Activated CD4-positive, alpha-beta memory T cell treated with anti-CD3 and anti-CD28 coated beads, Interleukin-2, amount 10 ng/mL, durations not matched to agents 7 days and 5 days (primary cell): ENCODE results near the gene CHRNB2. TPM values are rescaled to one million over a fixed set of nuclear protein-coding genes. Genes with fewer than 3 reads are reported as not detected.

Experiments used
- CTCF ChIA-PET: fragments of 350-600 bp; sonication (Branson Sonifier 250); formaldehyde crosslinking; loops from one replicate; lab custom pipeline; 2021; ENCODE audit warnings: antibody characterized with exemption, inconsistent platforms; lab: Charles Lee
- POLR2A ChIA-PET: fragments of 350-600 bp; sonication (Branson Sonifier 250); formaldehyde crosslinking; loops from one replicate; lab custom pipeline; 2021; ENCODE audit warnings: antibody characterized with exemption; lab: Charles Lee
- DNase-seq: peaks from one replicate; pipeline ENCODE4 v3.0.0-alpha.2; 2020
- H3K27ac Mint-ChIP-seq: one replicate; pipeline ENCODE4 v1.8.0; 2021; ENCODE audit warnings: mild to moderate bottlenecking, mixed read lengths
- H3K27me3 Mint-ChIP-seq: one replicate; pipeline ENCODE4 v1.8.0; 2021; ENCODE audit warnings: mixed read lengths
- H3K36me3 Mint-ChIP-seq: one replicate; pipeline ENCODE4 v1.8.0; 2021; ENCODE audit warnings: low read depth, mixed read lengths
- H3K4me1 Mint-ChIP-seq: one replicate; pipeline ENCODE4 v1.8.0; 2021; ENCODE audit warnings: mixed read lengths
- H3K4me3 Mint-ChIP-seq: one replicate; pipeline ENCODE4 v1.8.0; 2021; ENCODE audit warnings: mild to moderate bottlenecking, mixed read lengths
- H3K9me3 Mint-ChIP-seq: one replicate; pipeline ENCODE4 v1.8.0; 2021; ENCODE audit warnings: mixed read lengths
- total RNA-seq, 2 experiments: library from RNA; stranded (reverse); gene quantifications; one replicate each; pipeline ENCODE4 v1.2.3, GENCODE V29; 2021

The CHRNB2 gene
- total RNA-seq, 2 experiments from 2014 or later: not detected

- Mint-ChIP-seq H3K4me1 (peaks cover 42% of the 10 kb centered on the region), H3K27me3 (no peaks in the 10 kb centered on the region), H3K4me3 (no peak overlapping the region), H3K36me3 (peaks cover 16% of the 10 kb centered on the region), H3K27ac (no peak overlapping the region), H3K9me3 (no peaks in the 10 kb centered on the region)
- POLR2A ChIA-PET: interaction anchor here (1.8 to 2.5 kb wide), 2 partner anchors 12 to 13 kb away, joined by 9 to 14 read pairs; no protein-coding TSS in a partner anchor
- CTCF ChIA-PET: no interaction called here
- DNase-seq: no peak
Observed at GRCh38 chr1:154622503-154623039, 55.0 kb downstream of the CHRNB2 start.

GRCh38 chr1:154623358-154623757 is 55.8 kb downstream of the CHRNB2 start:
- POLR2A ChIA-PET: interaction anchor here (0.8 to 2.4 kb wide), 4 partner anchors 13 to 313 kb away, joined by 4 to 10 read pairs (median 8); partner anchors contain the start of gene PMVK
- Mint-ChIP-seq H3K27ac (no peak overlapping the region), H3K27me3 (no peaks in the 10 kb centered on the region), H3K4me1 (peaks cover 44% of the 10 kb centered on the region), H3K9me3 (no peaks in the 10 kb centered on the region), H3K36me3 (peaks cover 15% of the 10 kb centered on the region), H3K4me3 (no peak overlapping the region)
- CTCF ChIA-PET: no interaction called here
- no peak for DNase-seq

GRCh38 chr1:154624746-154625643 is 57.4 kb downstream of the CHRNB2 start:
- Mint-ChIP-seq H3K4me1 (peaks cover 50% of the 10 kb centered on the region), H3K27ac (no peak overlapping the region), H3K4me3 (no peak overlapping the region), H3K36me3 (peaks cover 12% of the 10 kb centered on the region), H3K9me3 (peaks cover 4% of the 10 kb centered on the region), H3K27me3 (no peaks in the 10 kb centered on the region)
- POLR2A ChIA-PET: interaction anchor here (1.2 to 4.5 kb wide), 7 partner anchors 14 to 990 kb away, joined by 3 to 51 read pairs (median 6); partner anchors contain the start of genes ADAR and PMVK
- CTCF ChIA-PET: no interaction called here
- no peak for DNase-seq

GRCh38 chr1:154626456-154627256 is 59.1 kb downstream of the CHRNB2 start:
- ChIA-PET CTCF (interaction anchor here (0.7 to 1.5 kb wide), 5 partner anchors 16 to 133 kb away, joined by 3 to 5 read pairs (median 3); no protein-coding TSS in a partner anchor), POLR2A (interaction anchor here (0.7 to 4.5 kb wide), 12 partner anchors 9 to 1230 kb away, joined by 3 to 51 read pairs (median 4); partner anchors contain the start of genes ADAR and PMVK)
- H3K27ac Mint-ChIP-seq: peak overlapping the region; percentile 94
- peak; percentile 25 for DNase-seq
- peak overlapping the region; percentile 99 for H3K4me3 Mint-ChIP-seq
- peaks cover 11% of the 10 kb centered on the region for H3K27me3 Mint-ChIP-seq
- H3K9me3 Mint-ChIP-seq: peaks cover 5% of the 10 kb centered on the region
- peaks cover 9% of the 10 kb centered on the region for H3K36me3 Mint-ChIP-seq
- peaks cover 46% of the 10 kb centered on the region for H3K4me1 Mint-ChIP-seq

GRCh38 chr1:154627257-154628120 is 59.9 kb downstream of the CHRNB2 start:
- Mint-ChIP-seq H3K9me3 (peaks cover 5% of the 10 kb centered on the region), H3K27me3 (peaks cover 17% of the 10 kb centered on the region), H3K36me3 (peaks cover 6% of the 10 kb centered on the region), H3K27ac (peak overlapping the region; percentile 94), H3K4me1 (peaks cover 40% of the 10 kb centered on the region), H3K4me3 (peak overlapping the region; percentile 99)
- ChIA-PET POLR2A (interaction anchor here (0.7 to 4.5 kb wide), 12 partner anchors 9 to 1229 kb away, joined by 3 to 51 read pairs (median 4); partner anchors contain the start of genes ADAR, KRTCAP2, PMVK and TRIM46), CTCF (interaction anchor here (0.9 to 1.5 kb wide), 3 partner anchors 22 to 132 kb away, joined by 3 to 5 read pairs (median 3); no protein-coding TSS in a partner anchor)
- peak; percentile 91 for DNase-seq

GRCh38 chr1:154628121-154628405 is 60.5 kb downstream of the CHRNB2 start:
- H3K36me3 Mint-ChIP-seq: peaks cover 6% of the 10 kb centered on the region
- H3K27ac Mint-ChIP-seq: peak overlapping the region; percentile 94
- no peak for DNase-seq

GRCh38 chr1:154629061-154629674 is 61.6 kb downstream of the CHRNB2 start:
- Mint-ChIP-seq H3K4me1 (peaks cover 29% of the 10 kb centered on the region), H3K36me3 (peaks cover under 1% of the 10 kb centered on the region), H3K27ac (peak overlapping the region; percentile 48), H3K4me3 (no peak overlapping the region), H3K9me3 (peaks cover 5% of the 10 kb centered on the region), H3K27me3 (peaks cover 21% of the 10 kb centered on the region)
- CTCF ChIA-PET: interaction anchor here (0.9 to 1.1 kb wide), 2 partner anchors 18 to 315 kb away, joined by 3 read pairs; no protein-coding TSS in a partner anchor
- POLR2A ChIA-PET: interaction anchor here (1.2 to 4.5 kb wide), 4 partner anchors 19 to 544 kb away, joined by 3 to 51 read pairs (median 6); partner anchors contain the start of genes ADAR, KRTCAP2 and TRIM46
- no peak for DNase-seq

More at GRCh38 chr1:154628121-154628405, 60.5 kb downstream of the CHRNB2 start:
- Mint-ChIP-seq H3K9me3 (peaks cover 5% of the 10 kb centered on the region), H3K4me1 (peaks cover 34% of the 10 kb centered on the region), H3K4me3 (peak overlapping the region; percentile 99), H3K27me3 (peaks cover 17% of the 10 kb centered on the region)
- POLR2A ChIA-PET: interaction anchor here (1.2 to 4.5 kb wide), 4 partner anchors 18 to 546 kb away, joined by 3 to 51 read pairs (median 10); partner anchors contain the start of genes ADAR, KRTCAP2, PMVK and TRIM46
- CTCF ChIA-PET: interaction anchor here (0.9 to 1.1 kb wide), 2 partner anchors 17 to 316 kb away, joined by 3 read pairs; no protein-coding TSS in a partner anchor

Other genes with a start within 250 kb of the CHRNB2 start
- gene AQP10, start 246.7 kb upstream of the CHRNB2 start, total RNA-seq: not detected
- 100 to 1,000 TPM; 142 to 149 TPM for gene ATP8B2, start 242.3 kb upstream of the CHRNB2 start, total RNA-seq
- 10 to 100 TPM; 15.7 to 16.0 TPM for gene IL6R, start 162.4 kb upstream of the CHRNB2 start, total RNA-seq
- not detected for gene TDRD10, start 65.6 kb upstream of the CHRNB2 start, total RNA-seq
- gene SHE, start 65.4 kb upstream of the CHRNB2 start, total RNA-seq: not detected
- 100 to 1,000 TPM; 118 to 122 TPM for gene UBE2Q1, start 9.1 kb upstream of the CHRNB2 start, total RNA-seq
- gene ADAR, start 40.4 kb downstream of the CHRNB2 start, total RNA-seq: 100 to 1,000 TPM; 377 to 398 TPM